ENCODE results near the gene NCOA7. TPM values are rescaled to one million over a fixed set of nuclear protein-coding genes. Genes with fewer than 3 reads are reported as not detected.

The NCOA7 gene
- total and polyA plus RNA-seq, 2 of the 8 experiments (the other 6 are each of a cell fraction or from before 2014, with no cell fraction given) = 2.6 to 10.7 TPM

DNA sequence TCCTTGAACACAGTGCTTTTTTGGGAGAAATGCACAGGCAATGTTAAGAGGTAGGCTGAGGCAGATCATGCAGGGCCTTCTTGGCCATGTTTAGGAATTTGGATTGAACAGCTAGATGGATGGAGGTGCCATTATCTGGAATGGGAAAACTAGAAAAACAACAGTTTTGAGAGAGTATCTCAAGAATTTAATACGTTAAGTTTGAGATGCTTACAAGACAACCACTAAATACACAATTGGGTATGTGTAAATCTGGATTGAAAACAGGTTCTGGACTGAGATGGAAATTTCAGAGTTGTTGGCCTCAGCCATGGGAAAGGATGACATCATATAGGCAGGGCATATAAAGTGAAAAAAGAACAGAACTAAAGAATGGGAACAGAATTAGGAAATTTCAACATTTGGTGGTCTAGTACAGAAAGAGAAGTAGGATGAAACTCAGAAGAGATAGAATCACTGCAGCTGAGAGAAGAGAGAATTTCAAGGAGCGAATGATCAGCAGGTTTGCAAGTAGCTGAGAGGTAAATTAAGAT lies 37.1 kb downstream of the NCOA7 start:
- H2AFZ ChIP-seq (ENCODE audit: low read length) = no peak overlapping the region
- no peaks in the 10 kb centered on the region for H4K20me1 ChIP-seq (replicated peaks in 1 of 2; ENCODE audit: control insufficient read depth in 1 of 2, insufficient read depth in 2 of 2, low read length in 2 of 2)
- H4K91ac ChIP-seq (replicated peaks; ENCODE audit: insufficient read length, low read length) = no peak overlapping the region
- FAIRE-seq (no peak), DNase-seq (ENCODE audit: low read depth in 1 of 2, low spot score in 2 of 2) (no peak)
- H2BK15ac ChIP-seq (ENCODE audit: low read length) = no peak overlapping the region
- WGBS, 2 experiments (ENCODE audit: extremely low coverage in 1 of 2, insufficient coverage in 1 of 2, insufficient read length in 1 of 2, insufficient replicate concordance in 2 of 2, low coverage in 1 of 2, low lambda C conversion rate in 2 of 2, missing lambda C conversion rate in 1 of 2) = 96% methylated on average over 2 of the region's 2 CpGs; no CpG with 5 or more reads in 1 of the 2 experiments
- CTCF ChIA-PET (ENCODE audit: partially characterized antibody) = interaction anchor here (1.5 kb wide), 1 partner anchor 78 kb away, joined by 3 read pairs; no protein-coding TSS in a partner anchor
- no peaks in the 10 kb centered on the region for H3K36me3 ChIP-seq (ENCODE audit: control insufficient read depth in 2 of 4, insufficient read depth in 4 of 4, low read length in 3 of 4)
- H3K27ac ChIP-seq (ENCODE audit: low read depth, low read length) = no peak overlapping the region
- H3K4me1 ChIP-seq (replicated peaks in 1 of 4; ENCODE audit: control insufficient read depth in 3 of 4, insufficient read depth in 4 of 4, low read length in 3 of 4) = no peaks in the 10 kb centered on the region
- H2BK20ac ChIP-seq (ENCODE audit: low read length) = no peak overlapping the region
- H2BK120ac ChIP-seq (replicated peaks; ENCODE audit: low read depth, low read length) = no peak overlapping the region
- no peak overlapping the region for H3K4ac ChIP-seq (replicated peaks; ENCODE audit: insufficient read length, low read depth, low read length)
- no peak overlapping the region for H3K4me3 ChIP-seq (ENCODE audit: extremely low read depth in 1 of 4, insufficient read depth in 2 of 4, low read depth in 3 of 4, low read length in 4 of 4)
- H3K23me2 ChIP-seq (ENCODE audit: low read depth, low read length) = no peaks in the 10 kb centered on the region
- no peaks in the 10 kb centered on the region for H3K79me1 ChIP-seq (ENCODE audit: low read depth, low read length)
- H3K9me3 ChIP-seq (ENCODE audit: insufficient read depth in 2 of 2, low read depth in 1 of 2, low read length in 1 of 2) = no peaks in the 10 kb centered on the region
- no peaks in the 10 kb centered on the region for H3K79me2 ChIP-seq (ENCODE audit: control insufficient read depth in 1 of 2, insufficient read depth in 2 of 2, low read length in 2 of 2)
- no peak overlapping the region for H4K5ac ChIP-seq (ENCODE audit: insufficient read length, low read depth, low read length)
- no peak overlapping the region for H2BK5ac ChIP-seq (ENCODE audit: low read depth, low read length)
- no peak overlapping the region for H3K14ac ChIP-seq (ENCODE audit: insufficient read length)
- POLR2A ChIA-PET (ENCODE audit: partially characterized antibody) = no interaction called here
- no peaks in the 10 kb centered on the region for H3K27me3 ChIP-seq (replicated peaks in 1 of 4; ENCODE audit: control insufficient read depth in 3 of 4, extremely low read depth in 1 of 4, insufficient read depth in 3 of 4, low read length in 3 of 4)
- no peak overlapping the region for H3K18ac ChIP-seq (ENCODE audit: extremely low read depth, low read length)
- H3K23ac ChIP-seq (ENCODE audit: insufficient read length) = no peak overlapping the region
- H2BK12ac ChIP-seq (ENCODE audit: low read depth, low read length) = no peak overlapping the region
- TF ChIP-seq POU5F1 (IDR thresholded peaks at IDR 0.05; ENCODE audit: low read depth, low read length) = no peak
- TF ChIP-seq KDM1A (IDR thresholded peaks at IDR 0.05; ENCODE audit: borderline replicate concordance, low read length) = no peak
- no peak for TF ChIP-seq EZH2 (IDR thresholded peaks at IDR 0.05; ENCODE audit: low read depth, low read length, severe bottlenecking)
- no peak for TF ChIP-seq TAF1 (IDR thresholded peaks at IDR 0.05; ENCODE audit: low read depth, low read length)
- TF ChIP-seq SP4 (IDR thresholded peaks at IDR 0.05; ENCODE audit: low read length) = no peak
- no peak for TF ChIP-seq POLR2AphosphoS5 (IDR thresholded peaks at IDR 0.05; ENCODE audit: low read depth, low read length)
- TF ChIP-seq HDAC2 (IDR thresholded peaks at IDR 0.05; ENCODE audit: borderline replicate concordance in 1 of 2, low read depth in 2 of 2, low read length in 2 of 2) = no peak
- H3K56ac ChIP-seq (replicated peaks; ENCODE audit: insufficient read length, low read depth, low read length) = no peak overlapping the region
- no peak overlapping the region for H3K4me2 ChIP-seq (ENCODE audit: insufficient read depth in 1 of 2, low read depth in 2 of 2, low read length in 2 of 2)
- H2AK5ac ChIP-seq (ENCODE audit: low read depth, low read length) = no peak overlapping the region
- H4K8ac ChIP-seq (ENCODE audit: extremely low read depth, insufficient read depth, low read length) = no peak overlapping the region
- H3K9ac ChIP-seq (replicated peaks in 1 of 4; ENCODE audit: extremely low read depth in 1 of 4, low read depth in 3 of 4, low read length in 3 of 4) = no peak overlapping the region
